WTC11 (cell line): ENCODE results near the gene UGT1A3. TPM values are rescaled to one million over a fixed set of nuclear protein-coding genes. Genes with fewer than 3 reads are reported as not detected.
"Not testable (repeated sequence)": the region's sequence is repeated elsewhere in the genome, so short reads cannot be mapped to it uniquely, and the experiment has no call there.

ENCODE experiments used
- ATAC-seq: fragments of 200-7000 bp; cut with Tn5 transposase; 2 replicates; pipeline ENCODE4 v1.10.0; 2021; ENCODE audit warnings: mild to moderate bottlenecking, moderate library complexity
- CTCF ChIA-PET: fragments of 300-600 bp; sonication (Branson Sonifier 250); formaldehyde crosslinking; loops from one replicate; lab custom pipeline; 2021; ENCODE audit warnings: antibody characterized with exemption; lab: Charles Lee
- POLR2A ChIA-PET: fragments of 350-600 bp; sonication (Branson Sonifier 250); formaldehyde crosslinking; loops from one replicate; lab custom pipeline; 2021; ENCODE audit warnings: antibody characterized with exemption; lab: Charles Lee
- DNase-seq: peaks from one replicate; pipeline ENCODE4 v3.0.0; 2021; ENCODE audit warnings: low spot score
- H3K27ac Mint-ChIP-seq: 2 replicates; pipeline ENCODE4 v1.8.0; 2021; ENCODE audit warnings: mixed read lengths
- H3K27me3 Mint-ChIP-seq: 2 replicates; pipeline ENCODE4 v1.8.0; 2021; ENCODE audit warnings: low read depth, mild to moderate bottlenecking, moderate library complexity, mixed read lengths
- H3K36me3 Mint-ChIP-seq: 2 replicates; pipeline ENCODE4 v1.8.0; 2021; ENCODE audit warnings: mixed read lengths
- H3K4me1 Mint-ChIP-seq: 2 replicates; pipeline ENCODE4 v1.8.0; 2022; ENCODE audit warnings: mixed read lengths
- H3K4me3 Mint-ChIP-seq: 2 replicates; pipeline ENCODE4 v1.8.0; 2021; ENCODE audit warnings: mild to moderate bottlenecking, moderate library complexity, mixed read lengths
- H3K9me3 Mint-ChIP-seq: 2 replicates; pipeline ENCODE4 v1.8.0; 2021; ENCODE audit warnings: mixed read lengths
- AR ChIP-seq: fragments of 250-450 bp; sonication (Bioruptor Pico); IDR thresholded peaks from 2 replicates; pipeline ENCODE4 v1.9.0; 2021; ENCODE audit warnings: mild to moderate bottlenecking
- ATF1 ChIP-seq: sonication (generic); formaldehyde crosslinking; IDR thresholded peaks from 2 replicates; pipeline ENCODE4 v1.8.1; 2023; ENCODE audit warnings: mild to moderate bottlenecking, moderate library complexity, missing genetic modification reagents
- FOXK1 ChIP-seq: sonication (generic); formaldehyde crosslinking; IDR thresholded peaks from 2 replicates; pipeline ENCODE4 v1.8.0; 2022; ENCODE audit warnings: mild to moderate bottlenecking, moderate library complexity, missing genetic modification reagents
- GABPB1 ChIP-seq: sonication (generic); formaldehyde crosslinking; IDR thresholded peaks from 2 replicates; pipeline ENCODE4 v1.8.1; 2023; ENCODE audit warnings: mild to moderate bottlenecking, missing genetic modification reagents
- JAZF1 ChIP-seq: fragments of 250-450 bp; sonication (Bioruptor Pico); IDR thresholded peaks from 2 replicates; pipeline ENCODE4 v1.9.0; 2021; ENCODE audit warnings: moderate library complexity, mild to moderate bottlenecking, inconsistent platforms
- MAX ChIP-seq: sonication (generic); formaldehyde crosslinking; IDR thresholded peaks from 2 replicates; pipeline ENCODE4 v1.8.0; 2022; ENCODE audit warnings: mild to moderate bottlenecking, missing genetic modification reagents
- NFATC4 ChIP-seq: fragments of 250-450 bp; sonication (Bioruptor Pico); IDR thresholded peaks from 2 replicates; pipeline ENCODE4 v1.9.0; 2021; ENCODE audit warnings: mild to moderate bottlenecking
- PRRX2 ChIP-seq: fragments of 250-450 bp; sonication (Bioruptor Pico); IDR thresholded peaks from 2 replicates; pipeline ENCODE4 v1.8.0; 2021; ENCODE audit warnings: mild to moderate bottlenecking
- SMAD4 ChIP-seq: sonication (generic); formaldehyde crosslinking; IDR thresholded peaks from 2 replicates; pipeline ENCODE4 v1.8.0; 2022; ENCODE audit warnings: mild to moderate bottlenecking, missing genetic modification reagents
- TEAD1 ChIP-seq: sonication (generic); formaldehyde crosslinking; IDR thresholded peaks from 2 replicates; pipeline ENCODE4 v1.8.0; 2022; ENCODE audit warnings: mild to moderate bottlenecking, missing genetic modification reagents
- TEAD4 ChIP-seq: sonication (generic); formaldehyde crosslinking; IDR thresholded peaks from 2 replicates; pipeline ENCODE4 v1.8.0; 2022; ENCODE audit warnings: mild to moderate bottlenecking, missing genetic modification reagents
- USF2 ChIP-seq: sonication (generic); formaldehyde crosslinking; IDR thresholded peaks from 2 replicates; pipeline ENCODE4 v1.8.1; 2023; ENCODE audit warnings: mild to moderate bottlenecking, missing genetic modification reagents, moderate library complexity
- ZNF121 ChIP-seq: sonication (generic); formaldehyde crosslinking; IDR thresholded peaks from 2 replicates; pipeline ENCODE4 v1.8.0; 2023; ENCODE audit warnings: missing genetic modification reagents
- ZNF219 ChIP-seq: sonication (generic); formaldehyde crosslinking; IDR thresholded peaks from 2 replicates; pipeline ENCODE4 v1.8.0; 2023; ENCODE audit warnings: missing genetic modification reagents, mild to moderate bottlenecking, borderline replicate concordance
- ZNF232 ChIP-seq: sonication (generic); formaldehyde crosslinking; IDR thresholded peaks from 2 replicates; pipeline ENCODE4 v1.8.0; 2022; ENCODE audit warnings: mild to moderate bottlenecking, missing genetic modification reagents
- ZNF396 ChIP-seq: fragments of 250-450 bp; sonication (Bioruptor Pico); IDR thresholded peaks from 2 replicates; pipeline ENCODE4 v1.8.0; 2021; ENCODE audit warnings: mild to moderate bottlenecking, moderate library complexity, borderline replicate concordance
- ZNF416 ChIP-seq: fragments of 250-450 bp; sonication (Bioruptor Pico); IDR thresholded peaks from 2 replicates; pipeline ENCODE4 v1.9.0; 2021; ENCODE audit warnings: mild to moderate bottlenecking, inconsistent platforms
- total RNA-seq: library from RNA; stranded (reverse); gene quantifications from 3 replicates; pipeline ENCODE4 v1.2.3, GENCODE V29; 2021
- TF ChIP-seq, protein P1 (sequence below): sonication (generic); formaldehyde crosslinking; IDR thresholded peaks from 2 replicates; pipeline ENCODE4 v1.8.1; 2022; ENCODE audit warnings: mild to moderate bottlenecking, moderate library complexity, missing genetic modification reagents
- TF ChIP-seq, protein P2 (sequence below): fragments of 250-450 bp; sonication (Bioruptor Pico); IDR thresholded peaks from 2 replicates; pipeline ENCODE4 v1.8.0; 2021; ENCODE audit warnings: mild to moderate bottlenecking

Gene UGT1A3
- total RNA-seq, 1 experiment from 2014 or later = not detected

DNA sequence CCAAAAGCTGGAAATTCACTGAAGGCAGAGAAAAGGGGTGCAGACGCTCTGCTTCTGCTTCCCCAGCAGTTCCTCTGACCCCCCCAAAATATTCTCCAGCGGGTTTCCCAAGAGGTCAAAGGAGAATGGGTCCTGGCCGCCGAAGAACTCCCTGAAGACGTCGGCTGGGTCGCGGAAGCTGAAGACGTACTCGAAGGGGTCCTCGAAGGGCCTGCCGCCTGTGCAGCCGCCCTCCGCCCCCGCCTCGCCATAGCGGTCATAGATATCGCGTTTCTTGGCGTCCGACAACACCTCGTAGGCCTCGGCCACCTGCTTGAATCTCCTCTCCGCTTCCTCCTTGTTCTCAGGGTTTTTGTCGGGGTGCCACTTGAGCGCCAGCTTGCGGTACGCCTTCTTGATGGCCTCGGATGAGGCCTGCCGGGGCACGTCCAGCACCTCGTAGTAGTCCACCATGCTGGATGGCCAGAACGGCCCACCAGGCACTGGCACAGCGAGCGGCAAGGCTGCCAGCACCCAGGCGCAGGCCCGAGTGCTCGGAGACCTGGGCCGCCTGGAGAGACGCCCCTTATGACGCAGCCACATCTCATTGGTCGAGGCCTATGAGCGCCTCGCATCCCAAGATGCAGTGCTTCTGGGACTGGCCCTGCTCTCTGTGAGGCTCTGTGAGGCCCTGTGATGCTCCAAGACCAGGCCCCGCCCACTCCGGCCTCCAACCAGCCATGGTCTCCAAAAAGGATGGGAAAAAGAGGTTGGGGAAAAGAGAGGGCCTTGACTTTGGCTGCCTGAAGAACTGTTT is 14.8 kb downstream of the UGT1A3 start:
- peaks cover 3% of the 10 kb centered on the region; the same call in 1 of the 2 replicates for H3K27me3 Mint-ChIP-seq
- DNase-seq (no peak), ATAC-seq (no peak; the same call in 1 of the 2 replicates)
- peaks cover 45% of the 10 kb centered on the region for H3K9me3 Mint-ChIP-seq
- no peak overlapping the region for H3K4me3 Mint-ChIP-seq
- H3K36me3 Mint-ChIP-seq = no peaks in the 10 kb centered on the region
- TF ChIP-seq AR (CRISPR knock-in tag) (no peak), ZNF121 (CRISPR knock-in tag) (no peak), NFATC4 (CRISPR knock-in tag) (no peak), PRRX2 (CRISPR knock-in tag) (no peak), USF2 (no peak), ZNF219 (CRISPR knock-in tag) (no peak), TEAD1 (no peak), JAZF1 (CRISPR knock-in tag) (no peak), ZNF396 (CRISPR knock-in tag) (no peak), ATF1 (CRISPR knock-in tag) (no peak), ZNF232 (no peak), MAX (no peak), FOXK1 (CRISPR knock-in tag) (no peak), TEAD4 (CRISPR knock-in tag) (no peak), GABPB1 (CRISPR knock-in tag) (no peak), ZNF416 (CRISPR knock-in tag) (no peak)
- TF ChIP-seq, protein P1, sequence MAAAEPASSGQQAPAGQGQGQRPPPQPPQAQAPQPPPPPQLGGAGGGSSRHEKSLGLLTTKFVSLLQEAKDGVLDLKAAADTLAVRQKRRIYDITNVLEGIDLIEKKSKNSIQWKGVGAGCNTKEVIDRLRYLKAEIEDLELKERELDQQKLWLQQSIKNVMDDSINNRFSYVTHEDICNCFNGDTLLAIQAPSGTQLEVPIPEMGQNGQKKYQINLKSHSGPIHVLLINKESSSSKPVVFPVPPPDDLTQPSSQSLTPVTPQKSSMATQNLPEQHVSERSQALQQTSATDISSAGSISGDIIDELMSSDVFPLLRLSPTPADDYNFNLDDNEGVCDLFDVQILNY = no peak
- TF ChIP-seq, protein P2, sequence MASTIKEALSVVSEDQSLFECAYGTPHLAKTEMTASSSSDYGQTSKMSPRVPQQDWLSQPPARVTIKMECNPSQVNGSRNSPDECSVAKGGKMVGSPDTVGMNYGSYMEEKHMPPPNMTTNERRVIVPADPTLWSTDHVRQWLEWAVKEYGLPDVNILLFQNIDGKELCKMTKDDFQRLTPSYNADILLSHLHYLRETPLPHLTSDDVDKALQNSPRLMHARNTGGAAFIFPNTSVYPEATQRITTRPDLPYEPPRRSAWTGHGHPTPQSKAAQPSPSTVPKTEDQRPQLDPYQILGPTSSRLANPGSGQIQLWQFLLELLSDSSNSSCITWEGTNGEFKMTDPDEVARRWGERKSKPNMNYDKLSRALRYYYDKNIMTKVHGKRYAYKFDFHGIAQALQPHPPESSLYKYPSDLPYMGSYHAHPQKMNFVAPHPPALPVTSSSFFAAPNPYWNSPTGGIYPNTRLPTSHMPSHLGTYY = no peak
- H3K4me1 Mint-ChIP-seq = no peaks in the 10 kb centered on the region
- POLR2A ChIA-PET = no interaction called here
- no peak overlapping the region for H3K27ac Mint-ChIP-seq
- CTCF ChIA-PET = no interaction called here

DNA sequence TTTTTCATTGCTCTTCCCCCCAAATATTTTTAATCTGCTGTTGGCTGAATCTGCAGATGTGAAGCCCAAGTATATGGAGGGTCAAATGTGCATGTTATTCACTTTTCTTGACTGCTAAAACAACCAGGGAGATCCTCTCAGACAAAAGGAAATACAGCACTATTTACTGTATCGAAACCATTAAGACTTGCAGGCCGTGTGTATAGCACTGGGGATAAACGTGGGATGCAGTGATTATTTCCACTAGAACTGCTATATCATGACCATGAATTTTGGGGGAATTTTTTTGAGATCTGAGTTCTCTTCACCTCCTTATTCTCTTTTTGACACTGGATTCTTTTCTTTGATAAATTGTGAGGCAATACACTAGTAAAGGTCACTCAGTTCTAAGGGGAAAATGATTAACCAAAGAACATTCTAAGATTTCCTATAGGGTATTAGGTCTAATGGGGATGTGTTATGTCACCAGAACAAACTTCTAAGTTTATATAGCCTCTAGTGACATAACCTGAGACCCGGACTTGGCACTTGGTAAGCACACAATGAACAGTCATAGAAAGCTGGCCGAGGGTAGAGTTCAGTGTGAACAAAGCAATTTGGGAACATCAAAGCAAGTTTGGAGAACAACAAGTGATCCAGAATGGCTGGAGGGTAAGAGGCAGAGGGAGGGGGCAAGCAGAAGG is 16.4 kb downstream of the UGT1A3 start:
- H3K4me3 Mint-ChIP-seq = no peak overlapping the region
- TF ChIP-seq GABPB1 (CRISPR knock-in tag) (peak; percentile 58; the same call in 1 of the 2 replicates), SMAD4 (CRISPR knock-in tag) (no peak)
- ATAC-seq (no peak), DNase-seq (no peak)
- H3K9me3 Mint-ChIP-seq = peaks cover 46% of the 10 kb centered on the region
- peaks cover 8% of the 10 kb centered on the region; the same call in 1 of the 2 replicates for H3K27me3 Mint-ChIP-seq
- POLR2A ChIA-PET = no interaction called here
- no peak overlapping the region for H3K27ac Mint-ChIP-seq
- CTCF ChIA-PET = no interaction called here
- H3K4me1 Mint-ChIP-seq = no peaks in the 10 kb centered on the region
- peaks cover 10% of the 10 kb centered on the region for H3K36me3 Mint-ChIP-seq

GRCh38 chr2:233745838-233746237 is 17.0 kb downstream of the UGT1A3 start:
- H3K4me1 Mint-ChIP-seq, ATAC-seq, H3K4me3 Mint-ChIP-seq, POLR2A ChIA-PET, DNase-seq, H3K27me3 Mint-ChIP-seq, CTCF ChIA-PET, H3K27ac Mint-ChIP-seq: not testable (repeated sequence)
- H3K36me3 Mint-ChIP-seq = peaks cover 13% of the 10 kb centered on the region
- peaks cover 47% of the 10 kb centered on the region for H3K9me3 Mint-ChIP-seq
